Ascending aorta (tissue), 2 donors: ENCODE results near the gene WHRN. TPM values are rescaled to one million over a fixed set of nuclear protein-coding genes. Genes with fewer than 3 reads are reported as not detected.

Experiments used
- DNase-seq, 2 donors: peaks; one replicate each; pipeline ENCODE4 v3.0.0-alpha.2; 2019; ENCODE audit warnings: low spot score in 2 of 2
- H3K27ac ChIP-seq, 2 donors: fragments of 200-600 bp; sonication (generic); one replicate each; pipeline ENCODE4 v1.5.1; 2016 to 2017; ENCODE audit warnings: mild to moderate bottlenecking in 1 of 2
- H3K27me3 ChIP-seq: fragments of 200-600 bp; sonication (generic); one replicate; pipeline ENCODE4 v1.5.1; 2017
- H3K36me3 ChIP-seq, 2 donors: fragments of 200-600 bp; sonication (generic); one replicate each; pipeline ENCODE4 v1.5.1; 2016
- H3K4me1 ChIP-seq, 2 donors: fragments of 200-600 bp; sonication (generic); one replicate each; pipeline ENCODE4 v1.5.1; 2016 to 2017; ENCODE audit warnings: mild to moderate bottlenecking in 1 of 2
- H3K4me3 ChIP-seq, 2 donors: fragments of 200-600 bp; sonication (generic); one replicate each; pipeline ENCODE4 v1.5.1; 2016 to 2017; ENCODE audit warnings: mild to moderate bottlenecking in 1 of 2
- H3K9me3 ChIP-seq, 2 donors: fragments of 200-600 bp; sonication (generic); one replicate each; pipeline ENCODE4 v1.5.1; 2016
- intact Hi-C: fragments of 100-400 bp; cut with DNase I; formaldehyde crosslinking; loops from one replicate; pipeline ENCODE4 v1.15.1; 2023
- total RNA-seq: library from RNA; depleted of rRNA; stranded (reverse); fragments of >200 nt; gene quantifications from one replicate; pipeline ENCODE4 v1.1.0, GENCODE V29; 2016
- TF ChIP-seq, protein P1 (sequence below), 3 experiments: fragments of 200-600 bp in 2 of 3; fragments of 450-650 bp in 1 of 3; sonication (generic) in 2 of 3; IDR thresholded peaks; one replicate each; pipeline ENCODE4 v1.5.1; 2016 to 2019; ENCODE audit warnings: antibody characterized with exemption in 3 of 3, mild to moderate bottlenecking in 1 of 3, moderate library complexity in 1 of 3

The WHRN gene
- total RNA-seq, 1 donor from 2014 or later = 3.9 TPM

DNA sequence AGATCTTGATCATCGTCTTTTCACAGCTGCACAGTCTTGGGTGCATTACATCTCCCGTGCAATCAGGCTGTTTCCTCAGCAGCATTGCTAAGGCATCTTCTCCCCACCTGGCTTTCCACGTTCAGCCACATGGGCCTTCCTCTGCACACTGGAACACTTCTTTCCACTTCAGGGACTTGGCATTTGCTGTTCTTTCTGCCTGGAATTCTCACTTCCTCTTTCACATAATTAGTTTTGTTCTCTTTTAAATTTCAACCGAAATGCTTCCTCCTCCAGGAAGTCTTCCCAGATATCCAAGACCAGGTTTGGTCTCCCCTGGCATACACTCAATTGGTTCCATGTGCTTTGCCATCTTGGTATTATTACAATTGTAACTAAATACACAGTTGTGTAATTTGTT lies 43.8 kb downstream of the WHRN start:
- no peaks in the 10 kb centered on the region for H3K4me1 ChIP-seq
- TF ChIP-seq, protein P1, sequence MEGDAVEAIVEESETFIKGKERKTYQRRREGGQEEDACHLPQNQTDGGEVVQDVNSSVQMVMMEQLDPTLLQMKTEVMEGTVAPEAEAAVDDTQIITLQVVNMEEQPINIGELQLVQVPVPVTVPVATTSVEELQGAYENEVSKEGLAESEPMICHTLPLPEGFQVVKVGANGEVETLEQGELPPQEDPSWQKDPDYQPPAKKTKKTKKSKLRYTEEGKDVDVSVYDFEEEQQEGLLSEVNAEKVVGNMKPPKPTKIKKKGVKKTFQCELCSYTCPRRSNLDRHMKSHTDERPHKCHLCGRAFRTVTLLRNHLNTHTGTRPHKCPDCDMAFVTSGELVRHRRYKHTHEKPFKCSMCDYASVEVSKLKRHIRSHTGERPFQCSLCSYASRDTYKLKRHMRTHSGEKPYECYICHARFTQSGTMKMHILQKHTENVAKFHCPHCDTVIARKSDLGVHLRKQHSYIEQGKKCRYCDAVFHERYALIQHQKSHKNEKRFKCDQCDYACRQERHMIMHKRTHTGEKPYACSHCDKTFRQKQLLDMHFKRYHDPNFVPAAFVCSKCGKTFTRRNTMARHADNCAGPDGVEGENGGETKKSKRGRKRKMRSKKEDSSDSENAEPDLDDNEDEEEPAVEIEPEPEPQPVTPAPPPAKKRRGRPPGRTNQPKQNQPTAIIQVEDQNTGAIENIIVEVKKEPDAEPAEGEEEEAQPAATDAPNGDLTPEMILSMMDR (IDR thresholded peaks at IDR 0.05) = no peak
- H3K27me3 ChIP-seq = no peaks in the 10 kb centered on the region
- no peaks in the 10 kb centered on the region for H3K9me3 ChIP-seq
- H3K4me3 ChIP-seq = no peak overlapping the region
- intact Hi-C loops = no loop called here
- no peaks in the 10 kb centered on the region for H3K36me3 ChIP-seq
- no peak overlapping the region for H3K27ac ChIP-seq
- DNase-seq = no peak

DNA sequence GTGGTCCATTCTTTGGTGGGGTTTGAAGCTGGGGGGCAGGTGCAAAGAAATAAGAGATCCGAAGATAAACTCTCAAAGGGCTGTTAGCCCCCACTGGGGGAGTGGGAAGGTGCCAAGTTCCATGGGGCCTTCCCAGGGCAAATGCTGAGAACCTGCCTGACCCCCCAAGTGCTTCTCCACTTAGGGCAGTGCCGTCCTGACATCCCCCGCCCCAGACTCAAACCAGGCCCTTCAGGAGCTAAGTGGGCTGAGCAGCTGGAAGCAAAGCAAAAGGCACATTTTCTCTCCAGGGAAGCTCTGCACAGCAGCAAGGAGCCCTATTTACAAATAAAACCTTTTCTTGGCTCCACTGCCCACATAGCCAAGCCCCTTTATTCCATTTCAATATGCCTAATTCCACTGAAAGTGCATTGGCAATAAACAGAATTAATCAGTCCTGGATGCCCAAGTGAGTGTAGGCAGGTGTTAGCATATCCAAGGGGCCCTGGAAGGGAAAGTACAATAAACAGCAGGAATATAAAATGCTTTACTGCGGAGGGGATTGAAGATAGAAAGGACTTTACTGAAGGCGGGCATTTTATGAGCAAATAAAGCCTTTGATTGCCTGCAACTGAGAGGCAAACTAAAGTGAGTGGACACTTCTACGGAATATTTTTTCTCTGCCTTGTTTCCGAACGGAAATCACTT lies 44.6 kb downstream of the WHRN start:
- DNase-seq = no peak
- no peaks in the 10 kb centered on the region for H3K36me3 ChIP-seq
- no peaks in the 10 kb centered on the region for H3K9me3 ChIP-seq
- no peak overlapping the region for H3K27ac ChIP-seq
- intact Hi-C loops = no loop called here
- H3K27me3 ChIP-seq = no peaks in the 10 kb centered on the region
- TF ChIP-seq, protein P1 (IDR thresholded peaks at IDR 0.05) = no peak
- no peak overlapping the region for H3K4me3 ChIP-seq
- H3K4me1 ChIP-seq = no peaks in the 10 kb centered on the region

DNA sequence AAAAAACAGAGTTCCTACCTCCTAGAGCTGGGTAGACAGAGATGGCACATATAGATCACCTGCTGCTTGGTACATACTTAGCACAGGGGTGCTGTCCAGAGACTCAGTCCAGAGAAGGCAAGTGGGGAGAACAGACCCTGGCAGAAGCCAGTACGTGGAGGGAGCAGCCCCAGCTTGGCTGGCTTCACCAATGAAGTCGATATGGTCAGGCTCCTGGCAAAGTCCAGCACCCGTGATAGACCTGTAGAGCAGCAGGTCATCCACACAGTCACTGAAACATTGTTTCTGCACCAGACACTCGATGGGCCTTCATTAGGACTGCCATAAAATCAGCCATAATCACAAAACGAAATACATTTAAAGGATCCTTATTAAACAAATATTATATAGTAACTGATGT lies 45.8 kb downstream of the WHRN start:
- Histone ChIP-seq H3K9me3 (no peaks in the 10 kb centered on the region), H3K27ac (no peak overlapping the region), H3K36me3 (no peaks in the 10 kb centered on the region), H3K4me3 (no peak overlapping the region), H3K27me3 (no peaks in the 10 kb centered on the region), H3K4me1 (no peaks in the 10 kb centered on the region)
- no peak for DNase-seq
- intact Hi-C loops = no loop called here
- TF ChIP-seq, protein P1 (IDR thresholded peaks at IDR 0.05) = no peak

DNA sequence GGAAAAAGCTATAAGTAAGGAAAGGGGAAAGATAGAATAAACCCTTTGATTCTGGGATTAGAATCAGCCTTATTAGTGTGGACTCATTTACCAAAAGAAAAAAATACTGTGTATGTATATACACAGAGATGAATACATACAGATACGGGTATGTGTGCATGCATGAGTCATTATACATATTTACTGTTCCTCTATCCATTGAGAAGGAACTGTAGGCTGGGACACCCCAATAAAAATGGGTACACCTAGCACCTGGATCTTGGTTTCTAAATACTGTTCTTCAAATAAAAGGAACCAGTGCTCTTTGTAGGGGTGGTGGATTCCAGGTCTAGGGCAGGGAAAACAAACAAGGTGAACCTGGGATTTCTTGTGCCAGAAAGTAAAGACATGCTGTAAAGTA lies 48.3 kb downstream of the WHRN start:
- intact Hi-C loops = no loop called here
- Histone ChIP-seq H3K4me3 (no peak overlapping the region), H3K4me1 (no peaks in the 10 kb centered on the region), H3K27me3 (no peaks in the 10 kb centered on the region), H3K36me3 (no peaks in the 10 kb centered on the region), H3K27ac (no peak overlapping the region), H3K9me3 (no peaks in the 10 kb centered on the region)
- no peak for DNase-seq
- TF ChIP-seq, protein P1 (IDR thresholded peaks at IDR 0.05) = no peak

DNA sequence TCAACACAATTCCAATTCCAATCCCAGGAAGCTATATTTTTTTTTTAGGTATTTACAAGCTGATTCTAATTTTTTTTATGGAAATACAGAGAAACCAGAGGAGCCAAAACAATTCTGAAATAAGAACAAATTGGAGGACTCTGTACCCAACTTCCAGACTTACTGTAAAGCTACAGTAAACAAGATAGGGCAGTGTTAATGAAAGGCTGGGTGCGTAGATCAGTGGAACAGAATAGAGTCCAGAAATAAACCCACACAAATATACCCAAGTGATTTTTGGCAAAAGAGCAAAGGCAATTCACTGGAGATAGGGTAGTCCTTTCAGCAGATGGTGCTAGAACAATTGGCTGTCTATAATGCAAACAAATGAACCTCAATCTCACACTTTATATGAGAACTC lies 50.6 kb downstream of the WHRN start:
- no peaks in the 10 kb centered on the region for H3K9me3 ChIP-seq
- H3K4me1 ChIP-seq = no peaks in the 10 kb centered on the region
- H3K36me3 ChIP-seq = no peaks in the 10 kb centered on the region
- no peak overlapping the region for H3K4me3 ChIP-seq
- DNase-seq = no peak
- H3K27ac ChIP-seq = no peak overlapping the region
- TF ChIP-seq, protein P1 (IDR thresholded peaks at IDR 0.05) = no peak
- H3K27me3 ChIP-seq = no peaks in the 10 kb centered on the region
- intact Hi-C loops = no loop called here
